Neural crest cell (in vitro differentiated cells): ENCODE measurements around the gene COA3. TPM values are rescaled to one million over a fixed set of nuclear protein-coding genes. Genes with fewer than 3 reads are reported as not detected.

ENCODE experiments used
- DNase-seq: peaks from one replicate; pipeline ENCODE4 v3.0.0; 2021; ENCODE audit warnings: low read depth, mixed read lengths, low spot score
- H3K27ac Mint-ChIP-seq: one replicate; pipeline ENCODE4 v1.8.0; 2021; ENCODE audit warnings: mild to moderate bottlenecking, mixed read lengths; ENCODE audit not compliant: unreplicated experiment
- H3K27me3 Mint-ChIP-seq: 2 replicates; pipeline ENCODE4 v1.8.0; 2021; ENCODE audit warnings: low read depth, mild to moderate bottlenecking, mixed read lengths
- H3K36me3 Mint-ChIP-seq: 2 replicates; pipeline ENCODE4 v1.8.0; 2021; ENCODE audit warnings: low read depth, mild to moderate bottlenecking, mixed read lengths
- H3K4me1 Mint-ChIP-seq: 2 replicates; pipeline ENCODE4 v1.8.0; 2021; ENCODE audit warnings: mixed read lengths
- H3K4me3 Mint-ChIP-seq: one replicate; pipeline ENCODE4 v1.8.0; 2021; ENCODE audit warnings: mild to moderate bottlenecking, mixed read lengths
- H3K9me3 Mint-ChIP-seq: 2 replicates; pipeline ENCODE4 v1.8.0; 2021; ENCODE audit warnings: mixed read lengths
- total RNA-seq: library from RNA; stranded (reverse); gene quantifications from 2 replicates; pipeline ENCODE4 v1.2.1, GENCODE V29; 2021
- TF ChIP-seq, protein P1 (sequence below): fragments of 200-600 bp; sonication (generic); conservative IDR thresholded peaks from 2 replicates; pipeline ENCODE4 v1.5.0; 2021; ENCODE audit warnings: antibody characterized with exemption, mild to moderate bottlenecking

COA3 gene
- total RNA-seq, 1 donor from 2014 or later, result 92.7 TPM

DNA sequence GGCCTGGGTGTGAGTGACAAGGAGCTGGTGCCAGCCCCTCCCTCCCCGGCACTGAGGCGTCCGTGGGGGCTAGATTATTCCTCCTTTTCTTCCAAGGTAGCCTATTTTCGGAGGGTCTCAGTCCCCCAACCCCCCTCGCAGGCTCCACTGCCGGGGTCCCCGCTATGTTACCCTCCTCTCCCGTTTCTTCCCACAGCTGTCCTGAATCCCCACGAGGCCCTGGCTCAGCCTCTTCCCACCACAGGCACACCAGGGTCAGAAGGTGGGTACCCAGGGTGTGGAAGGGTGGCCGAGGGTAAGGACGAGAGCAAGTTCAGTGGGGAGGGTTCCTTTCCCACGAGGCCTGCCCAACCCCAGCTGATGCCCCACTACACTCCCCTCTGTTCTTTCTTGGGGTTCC, 36.9 kb downstream of the COA3 start:
- TF ChIP-seq, protein P1, sequence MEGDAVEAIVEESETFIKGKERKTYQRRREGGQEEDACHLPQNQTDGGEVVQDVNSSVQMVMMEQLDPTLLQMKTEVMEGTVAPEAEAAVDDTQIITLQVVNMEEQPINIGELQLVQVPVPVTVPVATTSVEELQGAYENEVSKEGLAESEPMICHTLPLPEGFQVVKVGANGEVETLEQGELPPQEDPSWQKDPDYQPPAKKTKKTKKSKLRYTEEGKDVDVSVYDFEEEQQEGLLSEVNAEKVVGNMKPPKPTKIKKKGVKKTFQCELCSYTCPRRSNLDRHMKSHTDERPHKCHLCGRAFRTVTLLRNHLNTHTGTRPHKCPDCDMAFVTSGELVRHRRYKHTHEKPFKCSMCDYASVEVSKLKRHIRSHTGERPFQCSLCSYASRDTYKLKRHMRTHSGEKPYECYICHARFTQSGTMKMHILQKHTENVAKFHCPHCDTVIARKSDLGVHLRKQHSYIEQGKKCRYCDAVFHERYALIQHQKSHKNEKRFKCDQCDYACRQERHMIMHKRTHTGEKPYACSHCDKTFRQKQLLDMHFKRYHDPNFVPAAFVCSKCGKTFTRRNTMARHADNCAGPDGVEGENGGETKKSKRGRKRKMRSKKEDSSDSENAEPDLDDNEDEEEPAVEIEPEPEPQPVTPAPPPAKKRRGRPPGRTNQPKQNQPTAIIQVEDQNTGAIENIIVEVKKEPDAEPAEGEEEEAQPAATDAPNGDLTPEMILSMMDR, result no peak
- Mint-ChIP-seq H3K4me1 (peaks cover 23% of the 10 kb centered on the region), H3K4me3 (peak overlapping the region; percentile 70), H3K27me3 (peaks cover 48% of the 10 kb centered on the region), H3K9me3 (no peaks in the 10 kb centered on the region), H3K27ac (no peak overlapping the region), H3K36me3 (no peaks in the 10 kb centered on the region)
- no peak for DNase-seq

DNA sequence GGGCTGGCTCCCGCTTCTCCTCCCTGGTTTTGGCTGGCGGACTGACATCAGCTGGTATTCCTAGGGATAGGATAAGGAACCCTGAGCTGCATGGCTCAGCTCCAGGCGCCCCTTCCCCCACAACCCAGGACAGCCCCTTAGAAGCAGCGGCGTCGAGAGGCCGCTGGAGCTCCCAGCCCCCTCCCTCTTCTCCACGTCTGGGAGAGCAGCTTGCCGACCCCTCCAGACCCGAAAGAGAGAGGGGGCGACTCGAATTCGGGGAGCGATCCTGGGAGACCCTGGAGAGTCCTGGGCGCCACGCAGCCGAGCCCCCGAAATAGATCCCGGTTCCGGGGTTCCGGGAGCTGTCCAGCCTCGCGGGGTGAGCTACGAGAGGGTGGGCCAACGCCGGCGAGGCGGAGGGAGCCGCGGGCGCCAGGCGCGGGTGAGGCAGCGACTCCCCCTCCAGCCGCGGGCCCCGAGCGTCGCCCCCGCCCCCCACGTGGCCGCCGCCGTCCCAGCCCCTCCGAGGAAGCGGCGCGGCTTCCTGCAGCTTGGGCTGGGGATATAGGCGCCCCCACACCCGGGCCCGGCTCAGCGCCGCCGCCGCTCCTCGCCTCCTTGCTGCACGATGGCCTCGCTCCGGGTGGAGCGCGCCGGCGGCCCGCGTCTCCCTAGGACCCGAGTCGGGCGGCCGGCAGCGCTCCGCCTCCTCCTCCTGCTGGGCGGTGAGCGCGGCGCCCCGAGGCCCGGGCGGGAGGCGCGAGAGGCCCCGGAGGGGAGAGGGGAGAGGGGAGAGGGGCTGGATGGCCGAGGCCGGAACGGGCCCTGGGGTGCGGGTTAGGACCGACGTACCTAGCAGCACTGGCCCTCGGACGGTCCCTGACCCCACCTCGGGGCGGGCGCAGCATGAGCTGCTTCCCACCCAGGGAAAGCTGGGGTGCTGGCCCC, 37.6 kb downstream of the COA3 start, which contains the start of gene RAMP2:
Gene RAMP2 (plus strand): TSS at position 576 of the 930 bp plus-strand sequence. CDS start 35 bp downstream, at position 611.
- Mint-ChIP-seq H3K9me3 (no peaks in the 10 kb centered on the region), H3K27me3 (peaks cover 53% of the 10 kb centered on the region), H3K27ac (no peak within 1 kb of the TSS), H3K4me3 (peak within 1 kb of the TSS; percentile 81), H3K36me3 (no peaks in the 10 kb centered on the region), H3K4me1 (peaks cover 27% of the 10 kb centered on the region)
- TF ChIP-seq, protein P1, result no peak
- DNase-seq, result peak; percentile 28

DNA sequence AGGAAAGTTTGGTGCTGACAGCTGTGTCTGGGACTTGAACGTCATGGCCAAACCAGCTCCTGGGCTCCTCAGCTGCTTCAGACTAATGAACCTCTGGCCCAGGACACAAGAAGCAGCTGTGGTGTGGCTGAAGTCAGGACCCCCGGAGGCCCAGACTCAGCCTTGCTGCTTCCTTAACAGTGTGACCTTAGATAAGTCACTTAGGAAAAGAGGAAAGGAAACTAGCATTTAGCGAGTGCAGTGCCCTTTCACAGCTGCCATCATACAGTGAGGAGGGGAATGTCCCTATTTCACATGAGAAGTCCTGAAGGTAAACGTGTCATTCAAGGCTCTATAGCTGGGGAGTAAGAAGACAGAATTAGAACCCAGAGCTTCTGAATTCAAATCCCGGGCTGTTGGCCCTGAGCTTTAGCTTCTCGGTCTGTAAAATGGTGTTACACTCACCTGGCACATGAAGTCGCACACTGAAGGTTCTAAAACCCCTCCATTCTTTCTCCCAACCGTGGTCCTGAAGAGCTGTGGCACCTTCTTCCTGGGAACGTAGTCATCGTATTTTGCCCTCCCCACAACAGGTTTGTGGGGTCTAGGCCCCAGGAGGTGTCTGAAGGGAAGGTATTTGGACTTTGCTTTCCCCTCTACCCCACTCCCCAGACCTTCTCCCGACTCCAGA, 38.4 kb downstream of the COA3 start:
- H3K27ac Mint-ChIP-seq, result no peak overlapping the region
- TF ChIP-seq, protein P1, result no peak

DNA sequence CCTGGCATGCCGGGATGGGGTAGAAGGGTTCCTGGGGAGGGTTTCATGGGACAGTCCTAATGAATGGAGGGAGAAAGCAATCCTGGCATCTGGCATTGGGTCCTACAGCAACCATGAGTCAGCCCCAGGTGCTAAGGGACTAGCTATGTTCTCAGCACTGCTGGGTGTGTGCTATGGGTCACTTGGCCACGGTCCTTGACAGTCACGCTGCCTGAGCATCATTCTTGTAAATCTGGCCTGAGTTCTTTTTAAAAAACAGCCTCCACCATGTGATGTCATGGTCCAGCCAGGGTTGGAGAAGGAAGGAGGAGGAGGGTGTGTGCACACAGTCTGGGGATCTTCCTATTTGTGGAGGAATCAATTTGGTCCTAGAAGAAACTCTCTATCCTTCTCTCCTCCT, 43.7 kb downstream of the COA3 start:
- no peak overlapping the region for H3K27ac Mint-ChIP-seq
- H3K36me3 Mint-ChIP-seq, result no peaks in the 10 kb centered on the region
- TF ChIP-seq, protein P1, result no peak
- DNase-seq, result no peak
- peaks cover 41% of the 10 kb centered on the region for H3K27me3 Mint-ChIP-seq
- no peak overlapping the region for H3K4me3 Mint-ChIP-seq
- H3K9me3 Mint-ChIP-seq, result no peaks in the 10 kb centered on the region
- peaks cover 5% of the 10 kb centered on the region for H3K4me1 Mint-ChIP-seq

More for the DNA sequence above, 38.4 kb downstream of the COA3 start:
- DNase-seq, result no peak
- Mint-ChIP-seq H3K4me1 (peaks cover 28% of the 10 kb centered on the region), H3K4me3 (peak overlapping the region; percentile 81), H3K36me3 (no peaks in the 10 kb centered on the region), H3K27me3 (peaks cover 52% of the 10 kb centered on the region), H3K9me3 (no peaks in the 10 kb centered on the region)

DNA sequence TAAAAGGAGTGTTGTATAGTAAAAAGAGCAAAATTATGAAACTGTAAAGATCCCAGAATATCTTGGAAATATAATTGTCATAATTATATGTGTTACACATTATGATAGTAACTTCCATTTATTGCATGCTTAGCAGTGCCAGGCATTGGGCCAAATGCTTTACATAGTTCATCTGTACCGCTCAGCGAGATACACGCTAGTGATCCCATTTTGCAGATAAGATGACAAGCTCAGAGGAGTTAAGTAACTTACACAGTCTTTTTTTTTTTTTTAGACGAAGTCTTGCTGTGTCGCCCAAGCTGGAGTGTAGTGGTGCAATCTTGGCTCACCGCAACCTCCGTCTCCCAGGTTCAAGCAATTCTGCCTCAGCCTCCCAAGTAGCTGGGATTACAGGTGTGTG, 46.9 kb downstream of the COA3 start:
- Mint-ChIP-seq H3K4me1 (peaks cover 5% of the 10 kb centered on the region), H3K9me3 (no peaks in the 10 kb centered on the region), H3K27ac (no peak overlapping the region), H3K4me3 (no peak overlapping the region), H3K36me3 (no peaks in the 10 kb centered on the region), H3K27me3 (peaks cover 30% of the 10 kb centered on the region)
- TF ChIP-seq, protein P1, result no peak
- no peak for DNase-seq
